GM12878 (cell line): Measurements from ENCODE around the gene ANXA4. TPM values are rescaled to one million over a fixed set of nuclear protein-coding genes. Genes with fewer than 3 reads are reported as not detected.

Source experiments
- ATAC-seq: fragments of 200-7000 bp; cut with Tn5 transposase; 3 replicates; pipeline ENCODE4 v1.9.1; 2020; ENCODE audit warnings: mild to moderate bottlenecking, moderate library complexity
- BruUV-seq: library from RNA; stranded (reverse); fragments of 400-500 nt; replicated peaks from 2 replicates; lab custom pipeline; 2021; lab: Mats Ljungman, UMichigan
- CTCF ChIA-PET: fragments of 300-600 bp; sonication (Branson Sonifier 250); formaldehyde crosslinking; extraction: SDS; loops from one replicate; lab custom pipeline; 2021; ENCODE audit warnings: inconsistent platforms; lab: Yijun Ruan, JAX
- POLR2A ChIA-PET: fragments of 350-600 bp; formaldehyde crosslinking; extraction: SDS; loops from one replicate; lab custom pipeline; 2021; ENCODE audit warnings: inconsistent platforms; lab: Charles Lee
- RAD21 ChIA-PET: fragments of 300-600 bp; sonication (Branson Sonifier 250); formaldehyde crosslinking; loops from one replicate; lab custom pipeline; 2023; ENCODE audit warnings: antibody characterized with exemption; ENCODE audit not compliant: unreplicated experiment; lab: Charles Lee
- SMC1A ChIA-PET: fragments of 300-600 bp; sonication (Branson Sonifier 250); formaldehyde crosslinking; loops from one replicate; lab custom pipeline; 2023; ENCODE audit not compliant: unreplicated experiment, uncharacterized antibody; lab: Charles Lee
- DNase-seq: peaks from one replicate; pipeline ENCODE4 v3.0.0-alpha.2; 2011; ENCODE audit warnings: low read depth, low spot score
- FAIRE-seq: peaks from 3 replicates; lab custom pipeline; 2011; peaks lifted over from hg19 to GRCh38; lab: Jason Lieb, UNC
- H2AFZ ChIP-seq: 2 replicates; pipeline ENCODE4 v1.6.0; 2011; ENCODE audit warnings: low read depth, low read length, control low read depth; ENCODE audit not compliant: control insufficient read depth
- H3K27ac ChIP-seq: 2 replicates; pipeline ENCODE4 v1.5.1; 2011; ENCODE audit warnings: control low read depth; ENCODE audit not compliant: control insufficient read depth, insufficient read depth
- H3K27me3 ChIP-seq, 2 experiments: replicated peaks in 1 of 2; 2 replicates each; pipeline versions ENCODE4 v1.6.0 to v1.6.1; 2011; ENCODE audit warnings: low read length in 1 of 2; ENCODE audit not compliant: control insufficient read depth in 2 of 2, insufficient read depth in 2 of 2
- H3K36me3 ChIP-seq, 2 experiments: 2 replicates each; pipeline ENCODE4 v1.5.1; 2011; ENCODE audit warnings: low read length in 1 of 2; ENCODE audit not compliant: control insufficient read depth in 2 of 2, insufficient read depth in 2 of 2
- H3K4me1 ChIP-seq: 2 replicates; pipeline ENCODE4 v1.6.1; 2011; ENCODE audit warnings: mild to moderate bottlenecking, low read length, moderate library complexity, mixed read lengths; ENCODE audit not compliant: control insufficient read depth, insufficient read depth
- H3K4me2 ChIP-seq: 2 replicates; pipeline ENCODE4 v1.6.0; 2011; ENCODE audit warnings: control low read depth; ENCODE audit not compliant: control insufficient read depth, insufficient read depth
- H3K4me3 ChIP-seq: fragments of 200-600 bp; sonication (generic); 2 replicates; pipeline ENCODE4 v1.5.1; 2016
- H3K79me2 ChIP-seq: 2 replicates; pipeline ENCODE4 v1.6.0; 2011; ENCODE audit warnings: low read length; ENCODE audit not compliant: control insufficient read depth, insufficient read depth
- H3K9ac ChIP-seq: 2 replicates; pipeline ENCODE4 v1.8.0; 2011; ENCODE audit warnings: low read length, control low read depth, mixed read lengths; ENCODE audit not compliant: control insufficient read depth, insufficient read depth
- H3K9me3 ChIP-seq: replicated peaks from 3 replicates; pipeline ENCODE4 v1.5.1; 2011; ENCODE audit warnings: mild to moderate bottlenecking, low read length; ENCODE audit not compliant: control insufficient read depth, insufficient read depth
- H4K20me1 ChIP-seq: 2 replicates; pipeline ENCODE4 v1.6.0; 2011; ENCODE audit not compliant: control insufficient read depth, insufficient read depth
- ATF3 ChIP-seq: IDR thresholded peaks from 2 replicates; pipeline ENCODE4 v1.6.1; 2011; ENCODE audit warnings: low read depth, mild to moderate bottlenecking, low read length, moderate library complexity, borderline replicate concordance; ENCODE audit errors: extremely low read depth
- CEBPB ChIP-seq, 2 experiments: fragments of 150-350 bp in 1 of 2; IDR thresholded peaks; 2 replicates each; pipeline ENCODE4 v1.6.1; 2012 to 2014; ENCODE audit warnings: low read depth in 2 of 2, low read length in 2 of 2, borderline replicate concordance in 1 of 2, inconsistent platforms in 1 of 2
- E4F1 ChIP-seq: fragments of 450-650 bp; IDR thresholded peaks from 2 replicates; pipeline ENCODE4 v1.6.1; 2018; ENCODE audit warnings: borderline replicate concordance, mild to moderate bottlenecking; ENCODE audit not compliant: partially characterized antibody
- HCFC1 ChIP-seq: fragments of 150-350 bp; IDR thresholded peaks from 2 replicates; pipeline ENCODE4 v1.6.1; 2014; ENCODE audit warnings: low read length
- HDGF ChIP-seq: fragments of 450-650 bp; IDR thresholded peaks from 2 replicates; pipeline ENCODE4 v1.6.1; 2016; ENCODE audit warnings: antibody characterized with exemption
- IKZF2 ChIP-seq, 2 experiments: fragments of 450-650 bp; IDR thresholded peaks; 2 replicates each; pipeline ENCODE4 v1.6.1; 2017; ENCODE audit warnings: mild to moderate bottlenecking in 2 of 2, moderate library complexity in 2 of 2
- WGBS: methylation state at CpG from one replicate; pipeline ENCODE4 v1.1.6; 2016; ENCODE audit warnings: low lambda C conversion rate; ENCODE audit not compliant: insufficient replicate concordance, insufficient coverage; ENCODE audit errors: missing lambda C conversion rate; 5-methylcytosine and 5-hydroxymethylcytosine counted together
- in situ Hi-C: fragments of 300-500 bp; cut with MboI; formaldehyde crosslinking; loops from 9 replicates; pipeline ENCODE4 v1.14.3; 2018; ENCODE audit warnings: mixed read lengths
- intact Hi-C: fragments of 100-400 bp; cut with micrococcal nuclease; formaldehyde crosslinking; loops from one replicate; pipeline ENCODE4 v1.14.2; 2022; ENCODE audit not compliant: unreplicated experiment
- polyA plus RNA-seq, 11 experiments: library from polyadenylated mRNA; depleted of rRNA in 4 of 11; unstranded in 6 of 11; stranded (reverse) in 5 of 11; fragments of >200 nt; fragmentation: Nextera tagmentation in 4 of 11; fragmentation: Illumina TruSeq in 1 of 11; extraction: Ambion mirVana in 4 of 11; extraction: Trizol in 1 of 11; gene quantifications; 1 replicate in 1 of 11; 2 replicates in 10 of 11; pipeline versions ENCODE4 v1.2.1 to v1.2.3, GENCODE V29; 2011 to 2016; ENCODE audit warnings: inconsistent platforms in 2 of 11, missing spikeins in 2 of 11, low read depth in 1 of 11
- total RNA-seq, 4 experiments: library from RNA; depleted of rRNA in 3 of 4; stranded (reverse); fragments of >200 nt in 3 of 4; fragmentation: Illumina TruSeq in 1 of 4; extraction: Trizol in 1 of 4; gene quantifications; 2 replicates each; pipeline versions ENCODE4 v1.2.1 to v1.2.3, GENCODE V29; 2013 to 2021

ANXA4 gene
- total and polyA plus RNA-seq, 10 of the 15 experiments (the other 5 are each of a cell fraction or from before 2014, with no cell fraction given), result 16.3 to 97.2 (median 71.0) TPM

GRCh38 chr2:69701100-69701945 lies 40.6 kb upstream of the ANXA4 start:
- RAD21 ChIA-PET, result interaction anchor here (2.5 kb wide), 1 partner anchor 56 kb away, joined by 5 read pairs; no protein-coding TSS in a partner anchor
- in situ Hi-C loops (loop anchor here (25.0 kb wide), 1 partner anchor 689 kb away; the partner anchor contains the start of gene ANTXR1), intact Hi-C loops (no loop called here)
- TF ChIP-seq CEBPB (IDR thresholded peaks at IDR 0.05; ENCODE audit: borderline replicate concordance in 1 of 2, low read depth in 2 of 2, low read length in 2 of 2), result no peak
- TF ChIP-seq IKZF2 (IDR thresholded peaks at IDR 0.05), result no peak
- TF ChIP-seq HCFC1, result no peak
- TF ChIP-seq E4F1, result no peak
- no peak for TF ChIP-seq HDGF
- no peak for TF ChIP-seq ATF3
- DNase-seq (no peak), ATAC-seq (no peak), FAIRE-seq (no peak)
- no peaks in the 10 kb centered on the region; the same call in 1 of the 2 replicates for H3K4me1 ChIP-seq
- H4K20me1 ChIP-seq, result no peaks in the 10 kb centered on the region
- no peak overlapping the region for H3K27ac ChIP-seq
- CTCF ChIA-PET, result interaction anchor here (1.2 kb wide), 1 partner anchor 135 kb away, joined by 4 read pairs; no protein-coding TSS in a partner anchor
- H3K9me3 ChIP-seq, result no peaks in the 10 kb centered on the region
- H3K27me3 ChIP-seq, result no peaks in the 10 kb centered on the region
- no peak overlapping the region for H3K4me3 ChIP-seq
- POLR2A ChIA-PET, result no interaction called here
- SMC1A ChIA-PET, result interaction anchor here (1.1 kb wide), 1 partner anchor 57 kb away, joined by 3 read pairs; no protein-coding TSS in a partner anchor
- no peaks in the 10 kb centered on the region for H3K79me2 ChIP-seq
- BruUV-seq, result no TSS peak
- no peak overlapping the region for H2AFZ ChIP-seq
- H3K4me2 ChIP-seq, result no peak overlapping the region
- H3K36me3 ChIP-seq, result no peaks in the 10 kb centered on the region
- H3K9ac ChIP-seq, result no peak overlapping the region
- WGBS, result 83% methylated on average over 9 of the region's 9 CpGs
